Activated CD4-positive, alpha-beta memory T cell treated with anti-CD3 and anti-CD28 coated beads, Interleukin-2, amount 10 ng/mL, durations not matched to agents 7 days and 5 days (primary cell): ENCODE results near the gene DPEP1. TPM values are rescaled to one million over a fixed set of nuclear protein-coding genes. Genes with fewer than 3 reads are reported as not detected.
"Not testable (repeated sequence)": the region's sequence is repeated elsewhere in the genome, so short reads cannot be mapped to it uniquely, and the experiment has no call there.

Source experiments
- CTCF ChIA-PET: fragments of 350-600 bp; sonication (Branson Sonifier 250); formaldehyde crosslinking; loops from one replicate; lab custom pipeline; 2021; ENCODE audit warnings: antibody characterized with exemption, inconsistent platforms; lab: Charles Lee
- POLR2A ChIA-PET: fragments of 350-600 bp; sonication (Branson Sonifier 250); formaldehyde crosslinking; loops from one replicate; lab custom pipeline; 2021; ENCODE audit warnings: antibody characterized with exemption; lab: Charles Lee
- DNase-seq: peaks from one replicate; pipeline ENCODE4 v3.0.0-alpha.2; 2020
- H3K27ac Mint-ChIP-seq: one replicate; pipeline ENCODE4 v1.8.0; 2021; ENCODE audit warnings: mild to moderate bottlenecking, mixed read lengths
- H3K27me3 Mint-ChIP-seq: one replicate; pipeline ENCODE4 v1.8.0; 2021; ENCODE audit warnings: mixed read lengths
- H3K36me3 Mint-ChIP-seq: one replicate; pipeline ENCODE4 v1.8.0; 2021; ENCODE audit warnings: low read depth, mixed read lengths
- H3K4me1 Mint-ChIP-seq: one replicate; pipeline ENCODE4 v1.8.0; 2021; ENCODE audit warnings: mixed read lengths
- H3K4me3 Mint-ChIP-seq: one replicate; pipeline ENCODE4 v1.8.0; 2021; ENCODE audit warnings: mild to moderate bottlenecking, mixed read lengths
- H3K9me3 Mint-ChIP-seq: one replicate; pipeline ENCODE4 v1.8.0; 2021; ENCODE audit warnings: mixed read lengths
- total RNA-seq, 2 experiments: library from RNA; stranded (reverse); gene quantifications; one replicate each; pipeline ENCODE4 v1.2.3, GENCODE V29; 2021

Gene DPEP1
- total RNA-seq, 2 experiments from 2014 or later: not detected

DNA sequence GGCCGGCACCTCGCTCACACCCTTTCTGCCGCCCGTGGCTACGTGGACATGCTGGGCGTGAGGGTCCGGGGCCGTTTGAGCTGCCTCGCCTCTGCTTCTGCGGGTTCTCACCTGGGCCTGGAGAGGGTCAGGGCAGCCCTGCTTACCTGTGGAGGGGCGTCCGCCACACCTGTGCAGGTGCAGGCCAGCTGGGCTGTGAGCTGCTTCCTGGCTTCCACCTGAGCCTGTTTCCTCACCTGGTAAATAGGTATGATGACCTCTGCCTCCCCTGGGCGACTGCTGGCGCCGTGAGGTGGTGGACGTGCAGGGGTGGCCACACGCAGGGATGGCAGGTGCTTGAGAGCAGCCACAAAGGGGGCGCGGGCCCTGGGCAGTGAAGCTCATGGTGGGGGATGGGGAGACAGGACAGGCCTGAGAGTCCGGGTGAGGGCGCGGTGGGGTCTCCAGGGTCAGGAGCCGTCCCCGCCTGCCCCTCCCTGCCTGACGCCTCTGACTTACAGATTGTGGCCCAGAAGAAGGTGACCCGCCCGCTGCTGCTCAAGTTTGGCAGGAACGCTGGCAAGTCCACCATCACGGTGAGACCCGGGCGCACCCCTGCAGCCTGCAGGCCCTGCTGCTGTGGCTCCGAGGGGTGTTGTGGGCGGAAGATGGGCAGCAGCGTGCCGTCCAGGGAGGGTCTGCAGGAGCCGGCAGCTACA, 30.1 kb upstream of the DPEP1 start:
- CTCF ChIA-PET: no interaction called here
- Mint-ChIP-seq H3K36me3 (no peaks in the 10 kb centered on the region), H3K27ac (no peak overlapping the region), H3K4me1 (no peaks in the 10 kb centered on the region), H3K27me3 (peaks cover under 1% of the 10 kb centered on the region), H3K9me3 (no peaks in the 10 kb centered on the region), H3K4me3 (no peak overlapping the region)
- DNase-seq: no peak
- POLR2A ChIA-PET: no interaction called here

GRCh38 chr16:89583895-89584644, 29.4 kb upstream of the DPEP1 start:
- ChIA-PET CTCF (no interaction called here), POLR2A (interaction anchor here (0.5 kb wide), 1 partner anchor 297 kb away, joined by 3 read pairs; no protein-coding TSS in a partner anchor)
- Mint-ChIP-seq H3K27ac (no peak overlapping the region), H3K9me3 (no peaks in the 10 kb centered on the region), H3K36me3 (no peaks in the 10 kb centered on the region), H3K4me3 (no peak overlapping the region), H3K27me3 (no peaks in the 10 kb centered on the region), H3K4me1 (no peaks in the 10 kb centered on the region)
- DNase-seq: no peak

GRCh38 chr16:89584768-89585549, 28.5 kb upstream of the DPEP1 start:
- Mint-ChIP-seq H3K4me3 (no peak overlapping the region), H3K4me1 (no peaks in the 10 kb centered on the region), H3K27ac (no peak overlapping the region), H3K27me3 (no peaks in the 10 kb centered on the region), H3K36me3 (no peaks in the 10 kb centered on the region), H3K9me3 (no peaks in the 10 kb centered on the region)
- ChIA-PET CTCF (no interaction called here), POLR2A (no interaction called here)
- no peak for DNase-seq

GRCh38 chr16:89586218-89586617, 27.2 kb upstream of the DPEP1 start:
- Mint-ChIP-seq H3K9me3 (no peaks in the 10 kb centered on the region), H3K4me3 (no peak overlapping the region), H3K4me1 (no peaks in the 10 kb centered on the region), H3K27me3 (no peaks in the 10 kb centered on the region), H3K36me3 (no peaks in the 10 kb centered on the region), H3K27ac (no peak overlapping the region)
- no peak for DNase-seq
- POLR2A ChIA-PET: no interaction called here
- CTCF ChIA-PET: no interaction called here

DNA sequence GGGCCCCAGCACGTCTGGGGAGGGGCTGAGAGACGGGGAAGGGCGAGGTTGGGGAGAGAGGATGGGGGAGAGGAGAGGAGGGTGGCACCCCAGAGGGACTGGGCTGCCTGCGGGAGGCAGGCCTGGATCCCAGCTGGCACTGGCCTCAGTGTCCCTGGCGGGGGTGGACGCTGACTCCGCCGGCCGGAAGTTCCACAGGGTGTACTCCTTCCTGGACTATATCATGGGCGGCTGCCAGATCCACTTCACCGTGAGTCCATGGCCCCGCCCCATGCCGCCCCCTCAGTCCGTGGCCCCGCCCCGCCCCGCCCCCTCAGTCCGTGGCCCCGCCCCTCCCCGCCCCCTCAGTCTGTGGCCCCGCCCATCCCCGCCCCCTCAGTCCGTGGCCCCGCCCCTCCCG, 26.6 kb upstream of the DPEP1 start:
- CTCF ChIA-PET: no interaction called here
- H3K27ac Mint-ChIP-seq: no peak overlapping the region
- H3K27me3 Mint-ChIP-seq: no peaks in the 10 kb centered on the region
- H3K4me1 Mint-ChIP-seq: no peaks in the 10 kb centered on the region
- no peak overlapping the region for H3K4me3 Mint-ChIP-seq
- H3K36me3 Mint-ChIP-seq: no peaks in the 10 kb centered on the region
- DNase-seq: no peak
- H3K9me3 Mint-ChIP-seq: no peaks in the 10 kb centered on the region
- POLR2A ChIA-PET: no interaction called here

DNA sequence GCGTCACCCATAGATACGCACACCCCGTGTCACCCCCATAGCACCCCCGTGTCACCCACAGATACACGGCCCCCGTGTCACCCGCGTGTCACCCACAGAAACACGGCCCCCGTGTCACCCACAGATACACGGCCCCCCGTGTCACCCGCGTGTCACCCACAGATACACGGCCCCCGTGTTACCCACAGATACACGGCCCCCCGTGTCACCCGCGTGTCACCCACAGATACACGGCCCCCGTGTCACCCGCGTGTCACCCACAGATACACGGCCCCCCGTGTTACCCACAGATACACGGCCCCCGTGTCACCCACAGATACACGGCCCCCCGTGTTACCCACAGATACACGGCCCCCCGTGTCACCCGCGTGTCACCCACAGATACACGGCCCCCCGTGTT, 25.8 kb upstream of the DPEP1 start:
- H3K9me3 Mint-ChIP-seq, CTCF ChIA-PET: not testable (repeated sequence)

GRCh38 chr16:89588413-89589109, 24.9 kb upstream of the DPEP1 start:
- CTCF ChIA-PET: no interaction called here
- Mint-ChIP-seq H3K4me1 (peaks cover 4% of the 10 kb centered on the region), H3K4me3 (no peak overlapping the region), H3K9me3 (no peaks in the 10 kb centered on the region), H3K27me3 (no peaks in the 10 kb centered on the region), H3K27ac (no peak overlapping the region), H3K36me3 (no peaks in the 10 kb centered on the region)
- no peak for DNase-seq
- POLR2A ChIA-PET: no interaction called here

More for the DNA sequence above, 25.8 kb upstream of the DPEP1 start:
- DNase-seq, H3K27me3 Mint-ChIP-seq, H3K27ac Mint-ChIP-seq, POLR2A ChIA-PET, H3K4me1 Mint-ChIP-seq, H3K4me3 Mint-ChIP-seq, H3K36me3 Mint-ChIP-seq: not testable (repeated sequence)

DNA sequence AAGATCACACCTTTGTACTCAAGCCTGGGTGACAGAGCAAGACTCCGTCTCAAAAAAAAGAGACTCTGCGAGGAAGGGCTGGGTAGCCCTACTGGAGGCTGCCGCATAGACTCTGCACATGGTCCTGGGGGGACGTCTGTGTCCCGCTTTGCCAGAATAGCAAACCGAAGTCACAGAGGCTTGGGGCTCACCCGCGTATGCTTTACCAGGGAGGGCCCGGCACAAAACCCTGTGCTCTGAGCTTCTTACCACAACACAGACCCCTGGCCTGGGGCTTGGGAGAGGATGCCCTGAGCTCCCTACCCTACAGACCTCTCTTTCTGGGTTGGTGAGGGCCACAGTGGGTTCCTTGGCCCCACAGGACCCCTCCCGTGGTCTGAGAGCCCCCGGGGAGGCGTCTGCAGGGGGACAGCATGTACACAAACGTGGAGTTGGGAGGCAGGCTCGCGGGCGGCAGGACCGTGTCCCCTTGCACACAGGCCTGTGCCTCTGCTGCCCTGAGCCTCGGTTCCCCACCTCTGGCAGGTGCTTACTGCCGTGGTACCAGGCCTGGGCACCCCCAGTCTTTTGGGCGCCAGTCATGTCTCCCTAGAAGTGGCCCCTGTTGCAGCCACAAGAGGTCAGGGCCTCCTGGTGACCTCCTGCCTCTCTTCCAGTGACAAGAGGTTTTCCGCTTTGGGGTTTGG, 24.1 kb upstream of the DPEP1 start:
- Mint-ChIP-seq H3K4me1 (peaks cover 12% of the 10 kb centered on the region), H3K36me3 (no peaks in the 10 kb centered on the region), H3K27ac (no peak overlapping the region), H3K27me3 (no peaks in the 10 kb centered on the region), H3K4me3 (no peak overlapping the region), H3K9me3 (no peaks in the 10 kb centered on the region)
- ChIA-PET POLR2A (interaction anchor here (0.6 kb wide), 1 partner anchor 22 kb away, joined by 4 read pairs; no protein-coding TSS in a partner anchor), CTCF (no interaction called here)
- DNase-seq: no peak

DNA sequence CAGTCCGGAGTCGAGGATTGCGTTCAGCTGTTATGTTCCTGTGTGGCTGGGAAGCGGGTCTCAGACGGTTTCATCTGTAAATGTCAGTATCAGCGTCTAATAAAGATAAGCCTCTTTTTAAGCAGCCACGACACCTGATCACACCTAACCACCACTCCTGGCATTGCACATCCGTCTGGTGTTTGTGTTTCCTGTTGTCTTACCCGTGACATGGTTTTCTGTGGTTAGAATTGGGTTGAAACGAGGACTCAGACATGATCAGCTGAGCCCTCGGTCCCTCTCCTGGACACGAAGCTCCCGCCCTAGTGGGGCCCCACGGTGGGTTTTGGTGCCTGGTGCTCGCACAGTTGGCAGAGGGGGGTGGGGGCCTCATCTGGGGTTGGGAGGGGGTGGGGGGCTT, 19.6 kb upstream of the DPEP1 start:
- no peaks in the 10 kb centered on the region for H3K36me3 Mint-ChIP-seq
- CTCF ChIA-PET: no interaction called here
- POLR2A ChIA-PET: interaction anchor here (0.5 to 0.8 kb wide), 2 partner anchors 63 to 812 kb away, joined by 3 to 5 read pairs; partner anchors contain the start of genes CHMP1A and SPATA33

DNA sequence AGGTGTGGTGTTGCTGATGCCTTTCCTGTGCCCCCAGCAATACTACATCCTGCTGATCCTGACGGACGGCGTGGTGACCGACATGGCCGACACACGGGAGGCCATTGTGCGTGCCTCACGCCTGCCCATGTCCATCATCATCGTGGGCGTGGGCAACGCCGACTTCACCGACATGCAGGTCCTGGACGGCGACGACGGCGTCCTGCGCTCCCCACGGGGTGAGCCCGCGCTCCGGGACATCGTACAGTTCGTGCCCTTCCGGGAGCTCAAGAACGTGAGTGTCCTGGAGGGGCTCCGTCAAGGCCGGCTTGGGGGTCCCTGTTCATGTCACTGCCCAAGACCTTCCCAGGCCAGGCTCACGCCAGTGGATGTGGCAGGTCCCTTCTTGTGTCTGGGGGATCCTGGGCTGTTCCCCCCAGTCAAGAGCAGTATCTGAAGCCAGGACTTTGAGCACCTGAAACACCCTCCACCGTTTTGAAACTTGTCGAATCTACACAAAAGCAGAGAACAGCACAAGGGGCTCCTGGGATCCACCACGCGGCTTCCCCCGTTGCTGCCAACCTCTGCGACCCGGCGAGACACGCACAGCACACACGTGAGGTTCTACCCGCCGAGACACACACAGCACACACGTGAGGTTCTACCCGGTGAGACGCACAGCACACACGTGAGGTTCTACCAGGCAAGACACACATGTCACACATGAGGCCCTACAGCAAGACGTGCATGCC, 17.9 kb upstream of the DPEP1 start:
- H3K36me3 Mint-ChIP-seq: no peaks in the 10 kb centered on the region
- H3K27me3 Mint-ChIP-seq: no peaks in the 10 kb centered on the region
- no peaks in the 10 kb centered on the region for H3K9me3 Mint-ChIP-seq
- CTCF ChIA-PET: no interaction called here
- H3K27ac Mint-ChIP-seq: no peak overlapping the region
- peaks cover 16% of the 10 kb centered on the region for H3K4me1 Mint-ChIP-seq
- H3K4me3 Mint-ChIP-seq: no peak overlapping the region
- POLR2A ChIA-PET: no interaction called here
- no peak for DNase-seq

More for the DNA sequence above, 19.6 kb upstream of the DPEP1 start:
- peak overlapping the region; percentile 30 for H3K4me3 Mint-ChIP-seq
- H3K27me3 Mint-ChIP-seq: no peaks in the 10 kb centered on the region
- DNase-seq: peak; percentile 70
- H3K9me3 Mint-ChIP-seq: no peaks in the 10 kb centered on the region
- peak overlapping the region; percentile 63 for H3K27ac Mint-ChIP-seq
- peaks cover 16% of the 10 kb centered on the region for H3K4me1 Mint-ChIP-seq

GRCh38 chr16:89596061-89596689, 17.3 kb upstream of the DPEP1 start:
- no peak overlapping the region for H3K27ac Mint-ChIP-seq
- ChIA-PET POLR2A (no interaction called here), CTCF (no interaction called here)
- no peaks in the 10 kb centered on the region for H3K27me3 Mint-ChIP-seq
- H3K4me3 Mint-ChIP-seq: no peak overlapping the region
- no peaks in the 10 kb centered on the region for H3K9me3 Mint-ChIP-seq
- no peaks in the 10 kb centered on the region for H3K36me3 Mint-ChIP-seq
- peaks cover 16% of the 10 kb centered on the region for H3K4me1 Mint-ChIP-seq
- DNase-seq: no peak
